Activated B cell treated with CpG ODN at 0.5 μM for 24 hours (primary cell): ENCODE results near the gene ZNF787. TPM values are rescaled to one million over a fixed set of nuclear protein-coding genes. Genes with fewer than 3 reads are reported as not detected.

Source experiments
- ATAC-seq: fragments of 200-7000 bp; cut with Tn5 transposase; one replicate; pipeline ENCODE4 v1.10.0; 2021; ENCODE audit warnings: low read depth, mild to moderate bottlenecking, moderate library complexity
- CTCF ChIA-PET: fragments of 350-600 bp; sonication (Branson Sonifier 250); formaldehyde crosslinking; loops from one replicate; lab custom pipeline; 2021; ENCODE audit warnings: antibody characterized with exemption; lab: Charles Lee
- POLR2A ChIA-PET: fragments of 350-600 bp; sonication (Branson Sonifier 250); formaldehyde crosslinking; loops from one replicate; lab custom pipeline; 2021; ENCODE audit warnings: antibody characterized with exemption; lab: Charles Lee
- DNase-seq: peaks from one replicate; pipeline ENCODE4 v3.0.0; 2022
- H3K27ac Mint-ChIP-seq: one replicate; pipeline ENCODE4 v1.8.0; 2020; ENCODE audit warnings: mixed read lengths
- H3K27me3 Mint-ChIP-seq: one replicate; pipeline ENCODE4 v1.8.0; 2021; ENCODE audit warnings: mixed read lengths
- H3K36me3 Mint-ChIP-seq: one replicate; pipeline ENCODE4 v1.8.0; 2021; ENCODE audit warnings: low read depth, mixed read lengths
- H3K4me1 Mint-ChIP-seq: one replicate; pipeline ENCODE4 v1.8.0; 2021; ENCODE audit warnings: mixed read lengths
- H3K4me3 Mint-ChIP-seq: one replicate; pipeline ENCODE4 v1.8.0; 2020; ENCODE audit warnings: mild to moderate bottlenecking, mixed read lengths
- H3K9me3 Mint-ChIP-seq: one replicate; pipeline ENCODE4 v1.8.0; 2020; ENCODE audit warnings: mixed read lengths
- intact Hi-C: fragments of 100-400 bp; cut with micrococcal nuclease; formaldehyde crosslinking; loops from one replicate; pipeline ENCODE4 v1.15.1; 2024
- total RNA-seq: library from RNA; stranded (reverse); gene quantifications from 2 replicates; pipeline ENCODE4 v1.2.3, GENCODE V29; 2022
- TF ChIP-seq, protein P1 (sequence below): fragments of 200-600 bp; IDR thresholded peaks from one replicate; pipeline ENCODE4 v1.8.0; 2022; ENCODE audit warnings: antibody characterized with exemption, mild to moderate bottlenecking

The ZNF787 gene
- total RNA-seq, 1 donor from 2014 or later: 42.3 TPM

DNA sequence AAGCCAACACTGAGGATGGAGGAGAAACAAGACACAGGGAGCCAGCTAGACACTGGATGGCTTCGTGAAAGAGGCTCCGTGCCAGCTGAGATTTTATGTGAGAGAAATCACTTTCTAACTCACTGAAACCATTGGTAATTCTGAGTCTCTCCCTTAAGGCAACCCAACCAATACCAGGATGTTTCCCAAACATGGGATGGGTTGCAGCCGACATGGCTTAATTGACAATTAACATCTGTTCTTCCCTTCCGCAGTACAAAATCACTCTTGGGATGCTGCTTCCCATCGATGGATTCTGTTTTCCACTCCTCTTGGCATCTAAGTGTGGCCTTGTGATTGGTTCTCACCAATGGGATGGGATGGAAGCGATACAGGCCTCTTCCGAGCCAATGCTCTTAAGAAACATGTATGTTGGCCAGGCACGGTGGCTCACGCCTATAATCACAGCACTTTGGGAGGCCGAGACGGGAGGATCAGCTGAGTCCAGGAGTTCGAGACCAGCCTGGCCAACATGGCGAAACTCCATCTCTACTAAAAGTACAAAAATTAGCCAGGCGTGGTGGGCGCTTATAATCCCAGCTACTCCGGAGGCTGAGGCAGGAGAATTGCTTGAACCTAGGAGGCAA, 2.3 kb upstream of the ZNF787 start:
- intact Hi-C loops: no loop called here

DNA sequence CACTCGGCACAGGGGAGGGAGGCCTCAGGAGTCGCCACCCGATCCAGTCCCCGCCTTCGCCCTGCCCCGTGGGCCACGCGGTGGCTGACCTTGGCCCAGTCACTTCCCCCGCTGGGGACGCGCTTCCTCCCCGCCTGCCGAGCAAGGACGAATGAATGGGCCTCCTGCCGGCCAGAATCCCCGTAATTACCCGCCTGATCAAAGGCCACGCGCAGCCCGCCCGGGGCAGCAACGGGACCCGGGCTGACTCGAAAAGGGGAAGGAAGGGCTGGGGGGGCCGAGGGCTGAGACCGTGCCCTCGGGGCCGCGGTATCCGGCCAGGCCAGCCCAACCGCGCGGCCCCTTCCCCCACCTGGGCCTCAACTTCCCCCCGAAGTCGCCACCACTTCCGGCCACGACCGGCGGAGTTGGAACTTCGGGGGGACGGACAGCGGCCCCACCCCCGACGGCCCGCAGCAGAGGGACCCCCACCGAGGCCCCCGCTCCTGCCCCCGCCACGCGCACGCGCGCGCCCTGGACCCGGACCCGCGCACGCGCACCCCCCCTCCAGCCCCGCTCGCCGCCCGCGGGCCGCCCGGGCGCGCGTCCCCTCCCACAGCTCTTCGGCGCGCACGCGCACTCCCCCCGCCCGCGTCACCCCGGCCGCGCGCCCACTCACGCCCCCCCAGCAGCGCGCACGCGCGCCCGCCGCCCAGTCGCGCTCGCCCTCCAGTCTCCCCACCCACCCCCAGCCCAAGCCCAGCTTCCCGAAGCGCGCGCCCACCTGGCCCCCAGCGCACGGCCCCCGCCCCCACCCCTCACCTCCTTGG, 520 bp downstream of the ZNF787 start:
- ChIA-PET CTCF (no interaction called here), POLR2A (interaction anchor here (0.6 to 2.9 kb wide), 17 partner anchors 9 to 1931 kb away, joined by 3 to 51 read pairs (median 4); partner anchors contain the start of genes FIZ1, MBOAT7, U2AF2 and ZNF444)
- TF ChIP-seq, protein P1, sequence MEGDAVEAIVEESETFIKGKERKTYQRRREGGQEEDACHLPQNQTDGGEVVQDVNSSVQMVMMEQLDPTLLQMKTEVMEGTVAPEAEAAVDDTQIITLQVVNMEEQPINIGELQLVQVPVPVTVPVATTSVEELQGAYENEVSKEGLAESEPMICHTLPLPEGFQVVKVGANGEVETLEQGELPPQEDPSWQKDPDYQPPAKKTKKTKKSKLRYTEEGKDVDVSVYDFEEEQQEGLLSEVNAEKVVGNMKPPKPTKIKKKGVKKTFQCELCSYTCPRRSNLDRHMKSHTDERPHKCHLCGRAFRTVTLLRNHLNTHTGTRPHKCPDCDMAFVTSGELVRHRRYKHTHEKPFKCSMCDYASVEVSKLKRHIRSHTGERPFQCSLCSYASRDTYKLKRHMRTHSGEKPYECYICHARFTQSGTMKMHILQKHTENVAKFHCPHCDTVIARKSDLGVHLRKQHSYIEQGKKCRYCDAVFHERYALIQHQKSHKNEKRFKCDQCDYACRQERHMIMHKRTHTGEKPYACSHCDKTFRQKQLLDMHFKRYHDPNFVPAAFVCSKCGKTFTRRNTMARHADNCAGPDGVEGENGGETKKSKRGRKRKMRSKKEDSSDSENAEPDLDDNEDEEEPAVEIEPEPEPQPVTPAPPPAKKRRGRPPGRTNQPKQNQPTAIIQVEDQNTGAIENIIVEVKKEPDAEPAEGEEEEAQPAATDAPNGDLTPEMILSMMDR: no peak
- Mint-ChIP-seq H3K36me3 (peaks cover 5% of the 10 kb centered on the region), H3K27me3 (no peaks in the 10 kb centered on the region), H3K27ac (peak overlapping the region; percentile 95), H3K4me3 (peak overlapping the region; percentile 91), H3K9me3 (no peaks in the 10 kb centered on the region), H3K4me1 (peaks cover 47% of the 10 kb centered on the region)
- ATAC-seq (peak; percentile 38), DNase-seq (peak; percentile 85)
- intact Hi-C loops: loop anchor here (1.0 to 2.0 kb wide), 10 partner anchors 9 to 644 kb away; partner anchors contain the start of genes EPN1, U2AF2, ZNF444 and ZNF628

More for the DNA sequence above, 2.3 kb upstream of the ZNF787 start:
- no peaks in the 10 kb centered on the region for H3K36me3 Mint-ChIP-seq
- no peaks in the 10 kb centered on the region for H3K27me3 Mint-ChIP-seq
- TF ChIP-seq, protein P1: no peak
- peaks cover 29% of the 10 kb centered on the region for H3K4me1 Mint-ChIP-seq
- ChIA-PET CTCF (interaction anchor here (1.4 kb wide), 1 partner anchor 48 kb away, joined by 4 read pairs; no protein-coding TSS in a partner anchor), POLR2A (interaction anchor here (1.3 kb wide), 1 partner anchor 17 kb away, joined by 4 read pairs; the partner anchor contains the start of gene ZNF444)
- H3K27ac Mint-ChIP-seq: no peak overlapping the region
- H3K9me3 Mint-ChIP-seq: no peaks in the 10 kb centered on the region
- ATAC-seq: no peak
- no peak overlapping the region for H3K4me3 Mint-ChIP-seq
- no peak for DNase-seq

DNA sequence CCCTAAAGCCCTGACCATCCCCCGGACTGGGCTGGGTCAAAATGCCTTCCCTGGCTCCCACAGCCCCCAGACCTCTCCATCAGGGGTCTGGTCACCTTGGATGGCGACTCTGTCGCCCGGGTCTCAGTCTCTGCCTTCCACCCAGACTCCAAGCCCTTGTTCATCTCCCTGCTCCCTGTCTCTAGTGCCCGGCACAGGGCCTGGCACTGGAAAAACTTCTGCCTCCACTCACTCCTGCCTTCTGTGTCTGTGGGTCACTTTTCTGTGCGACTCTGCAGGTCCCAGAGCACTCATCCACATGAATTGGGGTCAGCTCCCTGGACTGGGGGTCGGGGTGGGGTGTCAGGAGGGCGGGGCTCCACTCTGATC, 1.1 kb downstream of the ZNF787 start:
- no peaks in the 10 kb centered on the region for H3K9me3 Mint-ChIP-seq
- peaks cover 50% of the 10 kb centered on the region for H3K4me1 Mint-ChIP-seq
- CTCF ChIA-PET: no interaction called here
- intact Hi-C loops: loop anchor here (1.0 to 2.0 kb wide), 5 partner anchors 15 to 643 kb away; partner anchors contain the start of genes EPN1, U2AF2 and ZNF628
- H3K27ac Mint-ChIP-seq: peak overlapping the region; percentile 95
- no peaks in the 10 kb centered on the region for H3K27me3 Mint-ChIP-seq
- TF ChIP-seq, protein P1: no peak
- peak overlapping the region; percentile 91 for H3K4me3 Mint-ChIP-seq
- H3K36me3 Mint-ChIP-seq: peaks cover 6% of the 10 kb centered on the region
- DNase-seq: no peak
- ATAC-seq: no peak
- POLR2A ChIA-PET: interaction anchor here (0.6 to 2.9 kb wide), 6 partner anchors 9 to 1929 kb away, joined by 3 to 51 read pairs (median 6); partner anchors contain the start of genes U2AF2 and ZNF444

DNA sequence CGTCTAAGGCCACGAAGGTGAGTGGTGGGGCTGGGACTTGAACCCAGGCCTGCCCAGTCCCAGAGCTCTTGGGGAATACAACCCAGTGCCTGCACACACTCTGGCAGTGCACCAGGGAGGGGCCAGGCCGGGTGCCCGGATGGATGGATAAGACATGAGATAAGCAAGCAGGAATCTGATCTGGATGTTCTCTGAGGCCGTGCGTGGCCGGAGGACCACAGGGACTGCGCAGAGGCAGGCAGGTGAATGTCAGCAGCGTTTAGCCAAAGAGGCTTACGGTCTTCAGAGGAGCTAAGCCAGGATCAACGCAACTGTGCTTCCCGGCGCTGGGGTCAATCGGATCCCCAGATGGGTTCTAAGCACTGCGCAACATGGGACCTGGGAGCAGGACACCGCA, 1.5 kb downstream of the ZNF787 start:
- ChIA-PET POLR2A (interaction anchor here (0.6 to 2.9 kb wide), 5 partner anchors 8 to 1929 kb away, joined by 3 to 51 read pairs (median 9); partner anchors contain the start of genes U2AF2 and ZNF444), CTCF (no interaction called here)
- DNase-seq (no peak), ATAC-seq (no peak)
- TF ChIP-seq, protein P1: no peak
- H3K27me3 Mint-ChIP-seq: no peaks in the 10 kb centered on the region
- peak overlapping the region; percentile 95 for H3K27ac Mint-ChIP-seq
- no peaks in the 10 kb centered on the region for H3K9me3 Mint-ChIP-seq
- H3K4me1 Mint-ChIP-seq: peaks cover 54% of the 10 kb centered on the region
- H3K4me3 Mint-ChIP-seq: peak overlapping the region; percentile 91
- intact Hi-C loops: no loop called here
- H3K36me3 Mint-ChIP-seq: peaks cover 10% of the 10 kb centered on the region
